ENCODE measurements around the gene ZNF487. TPM values are rescaled to one million over a fixed set of nuclear protein-coding genes. Genes with fewer than 3 reads are reported as not detected.

ZNF487 gene
- polyA plus RNA-seq, 2 of the 4 experiments (the other 2 are of a cell fraction) = 4.3 to 7.2 TPM

DNA sequence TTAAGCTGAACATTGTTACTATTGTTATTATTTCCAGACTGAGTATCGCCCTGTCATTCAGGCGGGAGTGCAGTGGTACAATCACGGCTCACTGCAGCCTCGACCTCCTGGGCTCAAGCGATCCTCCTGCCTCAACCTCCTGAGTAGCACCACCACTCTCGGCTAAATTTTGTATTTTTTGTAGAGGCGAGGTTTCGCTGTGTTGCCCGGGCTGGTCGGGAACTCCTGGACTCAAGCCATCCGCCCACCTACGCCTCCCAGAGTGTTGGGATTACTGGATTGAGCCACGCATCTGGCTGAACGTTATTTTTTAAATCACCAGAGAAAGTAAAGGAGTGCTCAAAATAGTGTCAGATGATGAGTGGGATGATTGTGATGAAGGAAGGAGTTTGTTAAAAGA lies 26.6 kb upstream of the ZNF487 start:
- Histone ChIP-seq H3K4me3 (peak overlapping the region; percentile 96), H3K4me1 (peaks cover 15% of the 10 kb centered on the region), H3K4me2 (peak overlapping the region; percentile 79), H3K27ac (peak overlapping the region; percentile 95), H3K9me3 (no peaks in the 10 kb centered on the region)
- 83% methylated on average over 14 of the region's 14 CpGs for WGBS (ENCODE audit: missing lambda C conversion rate)
- DNase-seq (ENCODE audit: low read depth in 1 of 2, low spot score in 1 of 2) = no peak
- ChIA-PET CTCF (no interaction called here), POLR2A (interaction anchor here (1.4 to 2.6 kb wide), 6 partner anchors 9 to 26 kb away, joined by 4 to 38 read pairs (median 17); partner anchors contain the start of gene ZNF487)
- TF ChIP-seq JUN (IDR thresholded peaks at IDR 0.05) (no peak), FOSL2 (IDR thresholded peaks at IDR 0.05) (no peak), FOSL2 (CRISPR knock-in tag; IDR thresholded peaks at IDR 0.05) (no peak), ZNF302 (CRISPR knock-in tag; IDR thresholded peaks at IDR 0.05) (no peak), MAFK (IDR thresholded peaks at IDR 0.05; ENCODE audit: partially characterized antibody) (no peak), RARB (CRISPR knock-in tag; IDR thresholded peaks at IDR 0.05) (no peak), ESRRA (IDR thresholded peaks at IDR 0.05; ENCODE audit: borderline replicate concordance, low read length) (no peak), TP53 (CRISPR knock-in tag; IDR thresholded peaks at IDR 0.05) (no peak), NPAS2 (CRISPR knock-in tag; IDR thresholded peaks at IDR 0.05; ENCODE audit: borderline replicate concordance) (no peak), ZFP36 (IDR thresholded peaks at IDR 0.05; ENCODE audit: borderline replicate concordance, partially characterized antibody) (no peak), HOXB5 (CRISPR knock-in tag; IDR thresholded peaks at IDR 0.05) (no peak)
- TF ChIP-seq, protein P1, sequence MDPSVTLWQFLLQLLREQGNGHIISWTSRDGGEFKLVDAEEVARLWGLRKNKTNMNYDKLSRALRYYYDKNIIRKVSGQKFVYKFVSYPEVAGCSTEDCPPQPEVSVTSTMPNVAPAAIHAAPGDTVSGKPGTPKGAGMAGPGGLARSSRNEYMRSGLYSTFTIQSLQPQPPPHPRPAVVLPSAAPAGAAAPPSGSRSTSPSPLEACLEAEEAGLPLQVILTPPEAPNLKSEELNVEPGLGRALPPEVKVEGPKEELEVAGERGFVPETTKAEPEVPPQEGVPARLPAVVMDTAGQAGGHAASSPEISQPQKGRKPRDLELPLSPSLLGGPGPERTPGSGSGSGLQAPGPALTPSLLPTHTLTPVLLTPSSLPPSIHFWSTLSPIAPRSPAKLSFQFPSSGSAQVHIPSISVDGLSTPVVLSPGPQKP (IDR thresholded peaks at IDR 0.05; ENCODE audit: low read depth, low read length) = no peak
- TF ChIP-seq, protein P2, sequence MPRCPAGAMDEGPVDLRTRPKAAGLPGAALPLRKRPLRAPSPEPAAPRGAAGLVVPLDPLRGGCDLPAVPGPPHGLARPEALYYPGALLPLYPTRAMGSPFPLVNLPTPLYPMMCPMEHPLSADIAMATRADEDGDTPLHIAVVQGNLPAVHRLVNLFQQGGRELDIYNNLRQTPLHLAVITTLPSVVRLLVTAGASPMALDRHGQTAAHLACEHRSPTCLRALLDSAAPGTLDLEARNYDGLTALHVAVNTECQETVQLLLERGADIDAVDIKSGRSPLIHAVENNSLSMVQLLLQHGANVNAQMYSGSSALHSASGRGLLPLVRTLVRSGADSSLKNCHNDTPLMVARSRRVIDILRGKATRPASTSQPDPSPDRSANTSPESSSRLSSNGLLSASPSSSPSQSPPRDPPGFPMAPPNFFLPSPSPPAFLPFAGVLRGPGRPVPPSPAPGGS (IDR thresholded peaks at IDR 0.05) = no peak
- TF ChIP-seq, protein P3, sequence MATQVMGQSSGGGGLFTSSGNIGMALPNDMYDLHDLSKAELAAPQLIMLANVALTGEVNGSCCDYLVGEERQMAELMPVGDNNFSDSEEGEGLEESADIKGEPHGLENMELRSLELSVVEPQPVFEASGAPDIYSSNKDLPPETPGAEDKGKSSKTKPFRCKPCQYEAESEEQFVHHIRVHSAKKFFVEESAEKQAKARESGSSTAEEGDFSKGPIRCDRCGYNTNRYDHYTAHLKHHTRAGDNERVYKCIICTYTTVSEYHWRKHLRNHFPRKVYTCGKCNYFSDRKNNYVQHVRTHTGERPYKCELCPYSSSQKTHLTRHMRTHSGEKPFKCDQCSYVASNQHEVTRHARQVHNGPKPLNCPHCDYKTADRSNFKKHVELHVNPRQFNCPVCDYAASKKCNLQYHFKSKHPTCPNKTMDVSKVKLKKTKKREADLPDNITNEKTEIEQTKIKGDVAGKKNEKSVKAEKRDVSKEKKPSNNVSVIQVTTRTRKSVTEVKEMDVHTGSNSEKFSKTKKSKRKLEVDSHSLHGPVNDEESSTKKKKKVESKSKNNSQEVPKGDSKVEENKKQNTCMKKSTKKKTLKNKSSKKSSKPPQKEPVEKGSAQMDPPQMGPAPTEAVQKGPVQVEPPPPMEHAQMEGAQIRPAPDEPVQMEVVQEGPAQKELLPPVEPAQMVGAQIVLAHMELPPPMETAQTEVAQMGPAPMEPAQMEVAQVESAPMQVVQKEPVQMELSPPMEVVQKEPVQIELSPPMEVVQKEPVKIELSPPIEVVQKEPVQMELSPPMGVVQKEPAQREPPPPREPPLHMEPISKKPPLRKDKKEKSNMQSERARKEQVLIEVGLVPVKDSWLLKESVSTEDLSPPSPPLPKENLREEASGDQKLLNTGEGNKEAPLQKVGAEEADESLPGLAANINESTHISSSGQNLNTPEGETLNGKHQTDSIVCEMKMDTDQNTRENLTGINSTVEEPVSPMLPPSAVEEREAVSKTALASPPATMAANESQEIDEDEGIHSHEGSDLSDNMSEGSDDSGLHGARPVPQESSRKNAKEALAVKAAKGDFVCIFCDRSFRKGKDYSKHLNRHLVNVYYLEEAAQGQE (IDR thresholded peaks at IDR 0.05) = no peak
- FAIRE-seq = no peak
- no peak for ATAC-seq

DNA sequence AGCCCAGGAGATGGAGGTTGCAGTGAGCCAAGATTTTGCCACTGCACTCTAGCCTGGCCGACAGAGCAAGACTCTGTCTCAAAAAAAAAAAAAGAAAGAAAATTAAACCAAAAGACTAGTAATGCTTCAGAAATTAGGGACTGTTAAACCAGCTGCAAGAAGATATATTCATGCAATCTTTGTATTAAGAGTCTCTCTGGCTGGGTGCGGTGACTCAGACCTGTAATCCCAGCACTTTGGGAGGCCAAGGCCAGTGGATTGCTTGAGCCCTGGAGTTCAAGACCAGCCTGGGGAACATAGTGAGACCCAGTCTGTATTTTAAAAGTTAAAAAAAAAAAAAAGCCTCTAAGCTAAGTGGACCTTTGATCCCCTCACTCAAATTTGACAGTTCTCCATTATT lies 25.4 kb upstream of the ZNF487 start:
- FAIRE-seq = no peak
- ChIA-PET POLR2A (interaction anchor here (0.8 kb wide), 1 partner anchor 9 kb away, joined by 3 read pairs; no protein-coding TSS in a partner anchor), CTCF (interaction anchor here (0.9 kb wide), 1 partner anchor 50 kb away, joined by 3 read pairs; no protein-coding TSS in a partner anchor)
- DNase-seq (ENCODE audit: low read depth in 1 of 2, low spot score in 1 of 2) = no peak
- no peak for ATAC-seq
- Histone ChIP-seq H3K4me3 (no peak overlapping the region), H3K9me3 (no peaks in the 10 kb centered on the region), H3K4me1 (peaks cover 8% of the 10 kb centered on the region; the same call in 2 of the 3 replicates), H3K27ac (no peak overlapping the region), H3K4me2 (no peak overlapping the region)
- WGBS (ENCODE audit: missing lambda C conversion rate) = 89% methylated on average over 2 of the region's 2 CpGs
- TF ChIP-seq KDM5A (IDR thresholded peaks at IDR 0.05) = no peak
- TF ChIP-seq, protein P2 (IDR thresholded peaks at IDR 0.05) = no peak
- TF ChIP-seq FOSL2 (IDR thresholded peaks at IDR 0.05) = no peak
- TF ChIP-seq FOSL2 (CRISPR knock-in tag; IDR thresholded peaks at IDR 0.05) = no peak
- TF ChIP-seq CEBPB (IDR thresholded peaks at IDR 0.05) = no peak
- no peak for TF ChIP-seq PHF8 (IDR thresholded peaks at IDR 0.05; ENCODE audit: borderline replicate concordance, low read depth)
- no peak for TF ChIP-seq RNF2 (IDR thresholded peaks at IDR 0.05; ENCODE audit: borderline replicate concordance, low read depth)
- TF ChIP-seq, protein P4, sequence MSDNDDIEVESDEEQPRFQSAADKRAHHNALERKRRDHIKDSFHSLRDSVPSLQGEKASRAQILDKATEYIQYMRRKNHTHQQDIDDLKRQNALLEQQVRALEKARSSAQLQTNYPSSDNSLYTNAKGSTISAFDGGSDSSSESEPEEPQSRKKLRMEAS (IDR thresholded peaks at IDR 0.05) = no peak
- TF ChIP-seq ZC3H11A (IDR thresholded peaks at IDR 0.05) = no peak
- TF ChIP-seq, protein P5, sequence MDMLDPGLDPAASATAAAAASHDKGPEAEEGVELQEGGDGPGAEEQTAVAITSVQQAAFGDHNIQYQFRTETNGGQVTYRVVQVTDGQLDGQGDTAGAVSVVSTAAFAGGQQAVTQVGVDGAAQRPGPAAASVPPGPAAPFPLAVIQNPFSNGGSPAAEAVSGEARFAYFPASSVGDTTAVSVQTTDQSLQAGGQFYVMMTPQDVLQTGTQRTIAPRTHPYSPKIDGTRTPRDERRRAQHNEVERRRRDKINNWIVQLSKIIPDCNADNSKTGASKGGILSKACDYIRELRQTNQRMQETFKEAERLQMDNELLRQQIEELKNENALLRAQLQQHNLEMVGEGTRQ (IDR thresholded peaks at IDR 0.05) = no peak
- TF ChIP-seq NR3C1 (IDR thresholded peaks at IDR 0.05) = no peak
- no peak for TF ChIP-seq RARB (CRISPR knock-in tag; IDR thresholded peaks at IDR 0.05)
- no peak for TF ChIP-seq SMC3 (IDR thresholded peaks at IDR 0.05)
- TF ChIP-seq CHD2 (IDR thresholded peaks at IDR 0.05; ENCODE audit: low read length, partially characterized antibody) = no peak
- no peak for TF ChIP-seq RFX5 (IDR thresholded peaks at IDR 0.05)
- TF ChIP-seq, protein P6, sequence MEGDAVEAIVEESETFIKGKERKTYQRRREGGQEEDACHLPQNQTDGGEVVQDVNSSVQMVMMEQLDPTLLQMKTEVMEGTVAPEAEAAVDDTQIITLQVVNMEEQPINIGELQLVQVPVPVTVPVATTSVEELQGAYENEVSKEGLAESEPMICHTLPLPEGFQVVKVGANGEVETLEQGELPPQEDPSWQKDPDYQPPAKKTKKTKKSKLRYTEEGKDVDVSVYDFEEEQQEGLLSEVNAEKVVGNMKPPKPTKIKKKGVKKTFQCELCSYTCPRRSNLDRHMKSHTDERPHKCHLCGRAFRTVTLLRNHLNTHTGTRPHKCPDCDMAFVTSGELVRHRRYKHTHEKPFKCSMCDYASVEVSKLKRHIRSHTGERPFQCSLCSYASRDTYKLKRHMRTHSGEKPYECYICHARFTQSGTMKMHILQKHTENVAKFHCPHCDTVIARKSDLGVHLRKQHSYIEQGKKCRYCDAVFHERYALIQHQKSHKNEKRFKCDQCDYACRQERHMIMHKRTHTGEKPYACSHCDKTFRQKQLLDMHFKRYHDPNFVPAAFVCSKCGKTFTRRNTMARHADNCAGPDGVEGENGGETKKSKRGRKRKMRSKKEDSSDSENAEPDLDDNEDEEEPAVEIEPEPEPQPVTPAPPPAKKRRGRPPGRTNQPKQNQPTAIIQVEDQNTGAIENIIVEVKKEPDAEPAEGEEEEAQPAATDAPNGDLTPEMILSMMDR (IDR thresholded peaks at IDR 0.05) = no peak
- no peak for TF ChIP-seq MAZ (IDR thresholded peaks at IDR 0.05; ENCODE audit: borderline replicate concordance, low read depth, low read length)

All from A549 (cell line).